GM21526 (cell line): Measurements from ENCODE around the gene INSRR.

Experiments
- ATAC-seq: cut with Tn5 transposase; IDR thresholded peaks from one replicate; pipeline ENCODE4 v1.9.1; 2021; ENCODE audit warnings: moderate library complexity; ENCODE audit not compliant: unreplicated experiment, low FRiP score

The INSRR gene

GRCh38 chr1:156836892-156837291 lies 22.0 kb downstream of the INSRR start:
- ATAC-seq, result no peak

DNA sequence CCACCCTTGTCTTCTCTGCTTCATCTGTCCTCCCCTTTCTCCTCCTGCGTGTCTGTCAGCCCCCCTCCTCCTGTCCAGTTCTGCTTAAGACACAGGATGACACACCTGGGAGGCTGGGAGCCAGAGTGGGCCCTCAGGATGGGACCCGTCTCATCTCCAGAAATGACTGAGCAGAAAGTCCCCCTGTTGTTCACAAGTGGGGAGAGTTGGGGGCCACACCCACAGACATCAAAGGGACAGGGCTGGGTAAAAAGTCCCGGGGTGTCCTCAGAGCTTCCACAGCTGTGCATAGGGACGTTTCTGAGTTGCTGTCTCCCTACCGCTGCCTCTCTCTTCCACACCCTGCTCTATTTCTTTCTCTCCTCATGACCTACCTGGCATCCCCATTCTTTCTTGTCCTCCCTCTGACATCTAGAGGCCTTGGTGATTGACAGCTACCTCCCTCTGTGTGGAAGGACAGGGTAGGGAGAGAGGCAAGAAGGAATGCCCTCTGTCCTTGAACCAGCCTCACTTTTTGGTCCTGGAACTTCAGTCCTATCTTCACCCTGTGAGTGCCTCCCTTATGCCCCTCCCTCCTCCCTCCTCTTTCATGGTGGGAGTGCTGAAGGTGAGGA lies 22.8 kb downstream of the INSRR start:
- ATAC-seq, result no peak

- no peak for ATAC-seq
These were observed 24.6 kb downstream of the INSRR start for GRCh38 chr1:156834322-156834721.

DNA sequence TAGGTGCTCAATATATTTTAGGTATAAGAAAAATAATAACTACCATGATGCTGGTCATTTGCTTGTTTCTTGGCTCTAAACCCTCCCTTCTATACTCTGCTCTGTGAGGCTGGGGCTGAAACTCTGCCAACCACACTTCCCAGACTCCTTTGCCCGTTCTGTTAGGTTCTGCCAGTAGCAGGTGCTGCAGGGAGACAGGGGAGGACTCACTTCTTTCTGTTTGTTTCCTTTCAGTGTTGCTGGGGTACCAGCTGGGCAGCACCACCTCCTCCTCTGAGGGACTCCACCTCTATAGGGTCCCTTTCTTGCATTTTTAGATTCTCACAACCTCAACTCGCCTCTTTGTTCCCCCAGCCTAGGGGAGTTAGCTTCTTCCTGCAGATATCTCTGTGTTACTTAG lies 25.3 kb downstream of the INSRR start:
- no peak for ATAC-seq

- no peak for ATAC-seq
These were observed 26.5 kb downstream of the INSRR start for GRCh38 chr1:156832434-156832833.

- ATAC-seq, result no peak
These were observed 30.4 kb downstream of the INSRR start for GRCh38 chr1:156828400-156829124.

- ATAC-seq, result no peak
These were observed 32.3 kb downstream of the INSRR start for GRCh38 chr1:156826630-156827029.

DNA sequence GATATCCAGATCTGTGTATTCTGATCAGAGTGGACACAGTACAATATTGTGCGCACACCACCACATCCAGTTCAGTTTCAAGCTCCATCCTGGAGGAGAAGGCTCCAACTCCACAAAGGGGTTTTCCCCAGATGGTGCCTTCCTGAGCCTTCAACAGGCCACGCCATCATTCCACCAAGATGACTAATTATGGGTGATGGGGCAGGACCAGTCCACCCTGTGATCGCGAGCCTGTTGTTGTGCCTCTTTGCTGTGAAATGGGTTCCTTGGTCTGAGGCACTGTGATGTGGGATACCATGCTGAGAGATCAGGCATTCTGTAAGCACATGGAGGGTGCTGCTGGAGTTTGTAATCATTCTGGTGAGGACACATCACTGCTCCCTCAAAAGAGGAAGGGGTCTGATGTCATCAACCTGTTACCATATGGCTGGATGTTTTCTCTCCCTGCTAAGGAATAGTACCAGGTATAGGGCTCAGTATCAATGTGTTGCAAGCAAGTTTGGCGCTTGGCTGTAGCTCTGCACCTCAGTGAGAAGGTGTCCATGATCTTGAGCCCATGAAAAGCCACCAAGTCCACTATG lies 35.6 kb downstream of the INSRR start:
- ATAC-seq, result no peak

- ATAC-seq, result no peak
These were observed 36.2 kb downstream of the INSRR start for GRCh38 chr1:156822680-156823079.

DNA sequence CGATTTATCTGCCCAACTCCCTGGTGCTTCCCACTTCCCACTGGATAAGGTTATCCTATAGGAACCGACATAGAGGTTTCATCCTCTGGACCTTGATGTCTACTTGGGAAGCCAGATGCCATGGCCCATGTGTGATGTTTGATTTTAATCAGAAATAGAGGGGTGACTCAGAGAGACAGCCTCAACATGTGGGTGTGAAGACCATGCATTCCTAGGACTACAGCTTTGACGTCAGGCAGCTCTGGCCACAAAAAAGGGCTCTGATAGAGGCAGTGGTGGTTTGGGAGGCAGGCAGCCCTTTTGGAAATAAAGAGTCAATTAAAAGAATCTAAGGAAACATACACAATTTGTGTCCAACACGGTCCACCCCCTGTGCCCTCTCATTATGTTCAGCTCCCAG lies 37.1 kb downstream of the INSRR start:
- no peak for ATAC-seq

DNA sequence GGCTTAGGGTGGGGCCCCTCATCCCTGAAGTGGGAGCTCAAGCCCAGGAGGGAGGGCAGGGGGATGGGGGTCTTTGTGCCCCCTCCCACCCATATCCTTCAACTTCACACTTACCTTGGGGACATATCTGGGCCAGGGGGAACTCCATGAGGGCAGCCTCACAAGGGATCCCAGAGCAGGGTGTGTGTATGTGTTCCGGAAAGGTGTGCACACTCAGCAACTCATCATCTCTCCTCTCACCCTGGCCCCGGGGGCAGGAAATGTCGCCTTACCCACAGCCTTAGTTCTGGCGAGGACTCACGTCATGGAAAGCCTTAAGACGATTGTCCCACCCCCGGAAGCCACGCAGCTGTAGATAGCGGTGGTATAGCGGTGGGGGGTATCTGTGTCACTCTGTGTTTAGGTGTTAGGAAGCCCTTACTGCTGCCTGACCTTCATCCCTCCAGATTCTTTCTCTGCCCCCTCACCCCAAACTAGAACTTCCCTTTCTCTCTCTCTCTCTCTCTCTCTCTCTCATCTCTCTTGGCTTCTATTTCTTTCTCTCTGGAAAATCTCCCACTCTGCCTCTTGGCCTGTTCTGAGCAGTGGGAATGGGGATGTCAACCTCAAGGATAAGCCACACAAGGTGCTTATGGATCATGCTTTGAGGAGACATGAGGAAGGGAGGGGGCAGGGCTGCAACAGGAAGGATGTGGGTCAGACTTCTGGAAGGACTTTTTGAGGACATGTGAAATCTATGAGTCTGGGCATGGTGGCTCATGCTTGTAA lies 42.2 kb downstream of the INSRR start, which contains the start of gene SH2D2A:
TSS of gene SH2D2A (minus strand) at position 288 of the 768 bp plus-strand sequence. CDS start at position 148, 140 bp downstream.
- ATAC-seq, result peak; percentile 63

DNA sequence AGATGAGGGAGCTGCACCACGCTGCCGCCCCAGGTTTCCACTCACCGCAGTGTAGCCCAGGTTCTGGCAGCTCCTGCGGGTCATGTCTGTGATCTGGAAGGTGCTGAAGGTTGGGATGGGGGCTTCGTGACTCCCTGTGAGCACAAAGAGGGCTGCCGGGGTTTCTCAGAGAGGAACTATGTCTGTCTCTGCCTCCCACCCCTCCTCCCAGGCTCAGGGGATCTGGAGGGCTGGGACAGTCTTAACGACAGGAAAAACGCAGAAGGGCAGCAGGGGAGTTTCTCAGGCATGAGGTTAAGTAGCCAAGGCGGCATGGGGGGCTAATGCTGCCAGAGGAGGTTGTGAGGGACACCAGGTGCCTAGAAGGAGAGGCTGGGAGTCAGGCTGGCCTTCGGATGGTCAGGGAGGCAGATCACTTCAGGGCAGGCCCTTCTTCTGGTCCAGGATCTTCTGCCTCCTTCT lies 42.9 kb downstream of the INSRR start:
- ATAC-seq, result no peak

- ATAC-seq, result no peak
These were observed 43.5 kb downstream of the INSRR start for GRCh38 chr1:156815307-156815826.

DNA sequence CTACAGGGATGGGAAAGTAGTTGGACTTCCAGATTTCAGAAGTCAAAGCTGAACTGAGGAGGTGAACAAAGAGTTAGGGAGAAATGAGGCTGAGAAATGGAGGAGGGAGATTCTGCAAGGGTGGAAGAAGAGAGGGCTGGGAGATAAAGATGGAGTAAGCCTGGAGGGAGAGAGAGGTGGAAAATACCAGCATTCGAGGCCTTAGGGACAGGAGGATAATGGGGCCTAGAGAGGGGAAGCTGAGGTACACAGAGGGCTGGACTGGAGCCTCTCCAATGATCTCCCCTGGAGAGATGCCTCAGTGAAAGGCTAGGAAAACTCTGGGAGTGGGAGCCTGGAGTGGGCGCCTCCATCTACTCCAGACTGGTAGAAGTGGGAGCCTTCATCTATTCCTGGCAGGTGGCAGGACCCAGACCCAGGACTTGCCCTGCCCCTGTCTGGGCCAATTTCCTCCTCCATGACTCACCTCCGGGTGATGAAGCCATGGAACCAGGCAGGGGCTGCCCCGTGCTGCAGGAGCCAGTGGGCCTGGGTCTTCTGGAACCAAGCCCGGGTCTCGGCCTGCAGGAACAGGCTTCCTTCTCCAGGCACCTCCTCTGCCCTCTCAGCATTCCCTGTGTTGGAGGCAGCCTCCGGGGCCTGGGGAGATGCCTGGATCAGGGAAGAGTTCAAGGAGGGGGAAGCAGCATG lies 44.2 kb downstream of the INSRR start:
- no peak for ATAC-seq

DNA sequence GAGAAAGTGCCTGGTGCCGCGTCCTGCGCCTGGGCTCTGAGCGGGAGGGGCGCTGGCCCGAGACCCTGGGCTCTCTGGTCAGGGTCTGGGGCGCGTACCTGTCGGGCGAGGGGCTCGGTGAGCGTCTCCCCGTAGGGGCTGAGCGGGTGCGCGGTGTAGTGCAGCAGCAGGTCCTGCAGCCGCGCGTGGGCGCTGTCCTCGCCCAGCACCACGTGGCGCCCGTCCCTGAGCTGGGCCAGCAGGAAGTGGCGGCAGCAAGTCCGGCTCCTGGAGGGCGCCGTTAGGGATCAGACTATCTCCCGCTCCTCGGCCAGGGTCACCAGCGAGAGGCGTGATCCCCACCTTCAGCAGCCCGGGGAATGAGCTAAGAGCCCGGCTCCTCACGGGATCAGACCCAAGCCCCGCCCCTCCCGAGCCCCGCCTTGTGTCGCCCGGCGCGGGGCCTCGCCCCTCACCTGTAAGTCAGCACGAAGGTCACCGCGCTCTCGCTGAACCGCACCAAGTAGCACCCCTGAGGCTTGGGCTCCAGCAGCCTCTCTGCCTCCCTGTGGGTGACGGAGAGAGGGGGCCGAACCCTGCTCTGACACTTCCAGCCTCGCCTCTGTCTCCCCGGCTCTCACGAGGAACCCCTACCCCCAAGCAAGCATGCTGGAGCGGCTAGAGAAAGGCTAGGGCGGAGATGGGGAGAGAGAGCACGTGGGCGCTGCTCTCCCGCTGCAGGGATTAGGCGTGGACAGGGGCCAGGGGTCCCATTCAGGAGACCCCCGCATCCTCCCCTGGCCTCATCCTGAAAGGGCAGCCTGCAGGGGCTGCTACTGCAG lies 45.0 kb downstream of the INSRR start:
- ATAC-seq, result no peak

- ATAC-seq, result no peak
These were observed 45.6 kb downstream of the INSRR start for GRCh38 chr1:156813298-156813697.

DNA sequence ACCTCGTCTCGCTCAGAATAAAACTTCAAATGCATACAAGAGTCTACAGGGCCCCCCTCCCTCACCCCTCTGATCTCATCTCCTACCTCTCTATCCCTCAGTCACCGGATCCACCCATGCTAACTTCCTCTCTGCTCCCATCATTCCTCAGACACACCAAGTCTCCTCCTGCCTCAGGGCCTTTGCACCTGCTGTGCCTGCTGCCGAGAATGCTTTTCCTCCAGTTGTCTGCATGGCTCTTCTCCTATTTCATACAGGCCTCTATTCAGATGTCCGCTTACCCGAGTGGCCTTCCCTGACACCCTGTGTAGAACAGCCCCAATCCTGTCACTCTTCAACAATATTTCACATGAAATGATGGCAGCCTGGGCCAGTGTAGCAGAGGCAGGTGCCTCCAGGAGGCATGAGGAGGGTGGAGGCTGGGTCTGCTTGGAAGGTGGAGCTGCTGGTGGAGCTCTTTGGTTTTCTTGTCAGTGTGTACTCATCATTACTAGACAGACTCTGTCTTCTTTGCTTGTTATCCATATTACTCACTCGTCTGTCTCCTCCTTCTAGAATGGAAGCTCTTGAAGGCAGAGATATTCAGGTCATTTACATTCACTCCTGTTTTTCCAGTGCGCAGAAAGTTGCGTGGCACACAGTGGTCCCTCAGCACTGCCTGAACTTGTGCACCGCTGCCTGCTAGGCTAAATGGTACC lies 46.5 kb downstream of the INSRR start:
- no peak for ATAC-seq

DNA sequence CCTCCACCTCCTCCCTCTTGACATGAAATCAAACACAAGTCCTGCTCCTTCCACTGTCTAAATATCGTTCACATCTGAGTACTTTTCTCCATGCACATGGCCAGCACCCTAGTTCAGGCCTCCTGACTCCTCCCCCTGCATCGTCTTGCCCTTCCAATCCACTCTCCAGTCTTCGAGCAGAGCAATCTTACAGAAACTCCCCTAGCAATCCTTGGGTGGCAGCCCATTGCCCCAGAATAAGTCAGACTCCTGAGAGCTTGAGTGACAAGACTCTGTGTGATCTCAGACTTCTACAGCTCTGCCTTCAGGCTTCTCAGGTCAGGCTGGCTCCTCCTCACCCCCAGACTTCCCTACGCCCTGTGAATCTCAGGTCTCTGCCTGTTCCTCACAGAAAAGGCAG lies 47.7 kb downstream of the INSRR start:
- ATAC-seq, result no peak
